HG03439 (cell line): ENCODE data around the gene FKBP9.

Source experiments
- ATAC-seq: cut with Tn5 transposase; IDR thresholded peaks from one replicate; pipeline ENCODE4 v1.9.1; 2021; ENCODE audit warnings: mild to moderate bottlenecking, moderate library complexity; ENCODE audit not compliant: unreplicated experiment

FKBP9 gene

GRCh38 chr7:33054261-33054964 is 97.2 kb downstream of the FKBP9 start:
- no peak for ATAC-seq

GRCh38 chr7:33055158-33055557 is 97.9 kb downstream of the FKBP9 start:
- ATAC-seq = no peak
